Mucosa of descending colon (tissue), 3 donors: ENCODE results near the gene SCO2. TPM values are rescaled to one million over a fixed set of nuclear protein-coding genes. Genes with fewer than 3 reads are reported as not detected.

Experiments
- ATAC-seq: fragments of 200-7000 bp; cut with Tn5 transposase; one replicate; pipeline ENCODE4 v1.9.1; 2020; ENCODE audit warnings: mild to moderate bottlenecking, moderate library complexity
- DNase-seq, 3 donors: peaks; one replicate each; pipeline ENCODE4 v3.0.0-alpha.2; 2020
- H3K36me3 ChIP-seq: fragments of 200-600 bp; one replicate; pipeline ENCODE4 v1.8.0; 2021; ENCODE audit warnings: low read depth, mild to moderate bottlenecking
- H3K4me1 ChIP-seq: fragments of 200-600 bp; one replicate; pipeline ENCODE4 v1.8.0; 2021; ENCODE audit warnings: low read depth, mild to moderate bottlenecking
- H3K4me3 ChIP-seq: fragments of 200-600 bp; one replicate; pipeline ENCODE4 v1.8.0; 2021; ENCODE audit warnings: mild to moderate bottlenecking
- H3K9me3 ChIP-seq: fragments of 200-600 bp; one replicate; pipeline ENCODE4 v1.8.0; 2021; ENCODE audit warnings: mild to moderate bottlenecking
- CTCF ChIP-seq: fragments of 200-600 bp; IDR thresholded peaks from one replicate; pipeline ENCODE4 v1.8.0; 2022; ENCODE audit warnings: antibody characterized with exemption, mild to moderate bottlenecking
- intact Hi-C, 2 donors: fragments of 100-400 bp; cut with DNase I in 1 of 2; cut with micrococcal nuclease in 1 of 2; formaldehyde crosslinking; loops; one replicate each; pipeline versions ENCODE4 v1.11.0 to v1.11.1; 2022; cut with DNase I, micrococcal nuclease
- total RNA-seq, 3 donors: library from RNA; stranded (reverse); fragmentation: NEBNext Ultra II Directional in 2 of 3; extraction: Animal tissue kit (Norgen Biotek cat#: 25700) in 2 of 3; gene quantifications; one replicate each; pipeline versions ENCODE4 v1.2.1 to v1.2.4, GENCODE V29; 2021 to 2023
- donor health status: DM: no; HTN: no; CAD: no; lungs with moderate emphysema.
- donor health status: DM: no; HTN: no; CAD: no.
- donor health status: DM: no; HTN: yes; CAD: no.

The SCO2 gene
- total RNA-seq, 3 donors from 2014 or later = 5.4 to 14.6 TPM; not detected in 1

DNA sequence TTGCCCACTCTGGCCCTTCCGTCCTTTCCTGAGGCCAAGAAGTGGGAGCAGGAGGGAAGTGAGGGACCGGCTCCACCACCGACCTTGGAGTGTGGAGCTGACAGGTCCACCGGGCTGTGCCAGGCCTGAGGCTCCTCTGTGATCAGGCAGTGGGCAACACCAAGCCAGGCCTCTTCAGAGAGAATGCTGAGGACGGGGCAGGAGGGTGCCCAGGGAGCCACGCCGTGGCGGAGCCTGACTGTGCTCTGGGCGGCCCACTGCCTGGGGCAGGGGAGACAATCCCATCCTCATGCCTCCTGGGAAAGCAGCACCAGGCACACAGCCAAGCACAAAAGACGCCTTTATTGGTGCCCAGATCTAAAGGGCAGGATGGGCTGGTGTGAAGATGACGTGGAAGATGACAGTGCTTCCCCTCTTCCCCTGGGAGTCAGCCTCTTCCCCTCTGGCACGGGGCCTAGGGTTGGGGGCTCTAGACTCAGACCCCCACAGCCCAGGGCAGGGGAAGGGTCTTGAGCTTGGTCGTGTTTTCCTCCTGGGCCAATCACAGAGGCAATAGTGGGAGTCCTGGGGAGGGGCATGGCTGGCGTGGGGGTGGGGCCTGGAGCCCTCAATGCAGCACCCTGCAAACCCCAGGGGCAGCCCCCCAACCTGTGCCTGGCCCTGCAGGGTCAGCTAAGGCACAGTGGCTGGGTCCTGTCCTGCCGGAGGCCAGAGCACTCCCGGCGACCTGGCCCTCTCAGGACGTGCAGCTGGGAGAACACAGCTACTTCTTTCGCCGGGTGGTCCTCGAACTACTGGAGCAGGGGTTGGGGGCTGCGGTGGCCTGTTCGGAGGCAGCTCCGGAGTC is 22.5 kb downstream of the SCO2 start:
- DNase-seq = peak in 1 of 3 donors; percentile 50
- intact Hi-C loops = no loop called here
- Histone ChIP-seq H3K4me3 (no peak overlapping the region), H3K4me1 (peaks cover 14% of the 10 kb centered on the region), H3K36me3 (peaks cover 6% of the 10 kb centered on the region), H3K9me3 (no peaks in the 10 kb centered on the region)
- ATAC-seq = no peak
- no peak for TF ChIP-seq CTCF

DNA sequence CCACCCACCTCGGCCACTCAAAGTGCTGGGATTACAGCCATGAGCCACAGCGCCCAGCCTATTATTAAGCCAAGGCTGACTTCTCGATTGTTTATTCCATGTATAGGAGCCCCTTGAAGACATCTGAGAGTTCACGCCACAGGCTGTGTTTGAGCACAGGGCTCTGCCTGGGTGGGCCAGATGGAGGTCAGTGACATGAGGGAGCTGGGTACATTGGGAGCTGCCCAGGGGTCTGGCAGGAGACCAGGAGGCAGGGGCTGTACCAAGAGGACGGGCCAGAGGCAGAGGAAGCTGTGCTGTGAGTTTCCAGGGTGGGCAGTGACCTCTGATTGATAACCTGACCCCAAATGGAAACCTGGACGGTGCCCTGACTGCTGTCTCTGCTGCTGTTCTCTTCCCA is 23.3 kb downstream of the SCO2 start:
- Histone ChIP-seq H3K9me3 (no peaks in the 10 kb centered on the region), H3K4me3 (no peak overlapping the region), H3K4me1 (peaks cover 14% of the 10 kb centered on the region), H3K36me3 (peaks cover 6% of the 10 kb centered on the region)
- no peak for DNase-seq
- intact Hi-C loops = no loop called here
- ATAC-seq = no peak
- TF ChIP-seq CTCF = no peak

DNA sequence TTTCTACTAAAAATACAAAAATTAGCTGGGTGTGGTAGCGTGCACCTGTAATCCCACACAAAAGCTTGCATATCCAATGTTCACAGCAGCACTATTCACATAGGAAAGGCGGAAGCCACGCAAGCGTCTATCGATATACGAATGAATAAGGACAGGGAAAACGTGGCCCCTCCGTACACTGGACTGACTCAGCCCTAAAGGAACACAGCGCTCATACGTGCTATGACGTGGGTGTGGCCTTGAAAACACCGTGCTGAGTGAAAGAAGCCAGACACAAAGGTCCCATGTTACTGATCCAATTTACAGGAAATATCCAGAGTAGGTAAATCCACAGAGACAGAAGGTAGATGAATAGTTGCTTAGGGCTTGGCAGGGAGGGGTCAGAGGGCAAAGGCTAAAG is 24.9 kb downstream of the SCO2 start:
- no peak overlapping the region for H3K4me3 ChIP-seq
- H3K36me3 ChIP-seq = peaks cover 6% of the 10 kb centered on the region
- ATAC-seq (no peak), DNase-seq (no peak)
- no peak for TF ChIP-seq CTCF
- intact Hi-C loops = no loop called here
- H3K9me3 ChIP-seq = no peaks in the 10 kb centered on the region
- peaks cover 4% of the 10 kb centered on the region for H3K4me1 ChIP-seq

DNA sequence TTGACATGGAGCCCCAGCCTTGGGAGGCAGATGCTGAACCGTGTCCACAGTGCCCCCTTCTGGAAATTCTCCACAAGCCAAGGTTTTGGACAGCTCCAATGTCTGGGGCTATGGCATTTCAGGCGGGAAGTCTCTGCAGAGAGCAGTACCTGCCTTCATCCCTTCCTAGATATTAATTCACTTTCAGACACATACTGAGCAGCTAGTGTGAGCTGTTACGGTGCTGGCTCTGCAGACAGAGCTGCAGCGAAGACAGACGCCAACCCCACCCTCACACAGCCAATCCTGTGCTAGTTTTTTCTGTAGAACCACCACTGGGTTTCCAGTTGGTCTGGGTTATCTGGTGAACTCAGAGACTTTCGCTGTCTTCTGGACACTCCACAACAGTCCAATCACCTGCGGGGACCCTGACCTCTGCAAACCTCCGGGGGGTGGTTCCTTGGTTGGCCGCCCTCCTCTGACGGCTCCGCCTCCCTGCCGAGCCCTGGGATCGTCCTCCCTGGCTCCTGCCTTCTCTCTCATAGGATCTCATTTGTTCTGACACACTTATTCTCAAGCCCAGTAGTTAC is 27.0 kb downstream of the SCO2 start:
- intact Hi-C loops = loop anchor here in 1 of 2 donors (10.0 kb wide), 1 partner anchor 254 kb away; the partner anchor contains the start of gene TUBGCP6
- TF ChIP-seq CTCF = peak; percentile 51
- Histone ChIP-seq H3K4me1 (peaks cover 4% of the 10 kb centered on the region), H3K4me3 (no peak overlapping the region), H3K9me3 (no peaks in the 10 kb centered on the region), H3K36me3 (no peaks in the 10 kb centered on the region)
- DNase-seq (peak; percentile 57 to 90 (median 77)), ATAC-seq (peak; percentile 93)

GRCh38 chr22:50497093-50497492 is 28.3 kb downstream of the SCO2 start:
- ATAC-seq = peak; percentile 63
- Histone ChIP-seq H3K9me3 (no peaks in the 10 kb centered on the region), H3K4me3 (no peak overlapping the region), H3K36me3 (no peaks in the 10 kb centered on the region), H3K4me1 (peaks cover 4% of the 10 kb centered on the region)
- intact Hi-C loops = loop anchor here in 1 of 2 donors (10.0 kb wide), 1 partner anchor 252 kb away; the partner anchor contains the start of gene TUBGCP6
- DNase-seq = no peak
- no peak for TF ChIP-seq CTCF
